Endodermal cell (in vitro differentiated cells): ENCODE measurements around the gene GLDN. TPM values are rescaled to one million over a fixed set of nuclear protein-coding genes. Genes with fewer than 3 reads are reported as not detected.

Experiments
- DNase-seq: peaks from one replicate; pipeline ENCODE4 v3.0.0-alpha.2; 2017
- H3K27ac ChIP-seq: 2 replicates; pipeline ENCODE4 v1.5.1; 2013; ENCODE audit warnings: mild to moderate bottlenecking, low read depth, low read length, moderate library complexity
- H3K27me3 ChIP-seq: 2 replicates; pipeline ENCODE4 v1.6.1; 2013; ENCODE audit warnings: mild to moderate bottlenecking, low read length, moderate library complexity; ENCODE audit not compliant: insufficient read depth, control insufficient read depth, poor library complexity, severe bottlenecking
- H3K36me3 ChIP-seq: 2 replicates; pipeline ENCODE4 v1.7.0; 2013; ENCODE audit warnings: mild to moderate bottlenecking, low read length, moderate library complexity; ENCODE audit not compliant: control insufficient read depth, insufficient read depth
- H3K4me1 ChIP-seq: one replicate; pipeline ENCODE4 v1.7.0; 2013; ENCODE audit warnings: low read length; ENCODE audit not compliant: control insufficient read depth, insufficient read depth
- H3K4me3 ChIP-seq: 2 replicates; pipeline ENCODE4 v1.5.1; 2013; ENCODE audit warnings: mild to moderate bottlenecking, low read length, moderate library complexity
- H3K9ac ChIP-seq: 2 replicates; pipeline ENCODE4 v1.6.1; 2013; ENCODE audit warnings: mild to moderate bottlenecking, low read length, moderate library complexity; ENCODE audit not compliant: poor library complexity, severe bottlenecking; ENCODE audit errors: extremely low read depth
- H3K9me3 ChIP-seq: 2 replicates; pipeline ENCODE4 v1.6.1; 2013; ENCODE audit warnings: mild to moderate bottlenecking, low read length, moderate library complexity; ENCODE audit not compliant: control insufficient read depth
- H3K27ac Mint-ChIP-seq: 2 replicates; pipeline ENCODE4 v1.8.0; 2020; ENCODE audit warnings: mixed read lengths
- H3K27me3 Mint-ChIP-seq: 2 replicates; pipeline ENCODE4 v1.8.0; 2021; ENCODE audit warnings: mild to moderate bottlenecking, mixed read lengths; ENCODE audit not compliant: insufficient read depth
- H3K36me3 Mint-ChIP-seq: 2 replicates; pipeline ENCODE4 v1.8.0; 2020; ENCODE audit warnings: low read depth, mixed read lengths
- H3K4me1 Mint-ChIP-seq: 2 replicates; pipeline ENCODE4 v1.8.0; 2020; ENCODE audit warnings: mixed read lengths
- H3K4me3 Mint-ChIP-seq: 2 replicates; pipeline ENCODE4 v1.8.0; 2020; ENCODE audit warnings: mild to moderate bottlenecking, moderate library complexity, mixed read lengths
- H3K9me3 Mint-ChIP-seq: 2 replicates; pipeline ENCODE4 v1.8.0; 2020; ENCODE audit warnings: mild to moderate bottlenecking, mixed read lengths
- WGBS, 2 experiments: methylation state at CpG; one replicate each; pipeline versions ENCODE4 v1.1.5 to v1.1.7; 2013; ENCODE audit warnings: missing lambda C conversion rate in 2 of 2, mixed read lengths in 1 of 2; ENCODE audit not compliant: insufficient coverage in 1 of 2, insufficient read length in 1 of 2; 5-methylcytosine and 5-hydroxymethylcytosine counted together
- total RNA-seq, 2 donors: library from RNA; stranded (reverse); fragmentation: NEBNext Ultra II Directional in 1 of 2; extraction: Animal tissue kit (Norgen Biotek cat#: 25700) in 1 of 2; gene quantifications; 2 replicates in 1 of 2; 3 replicates in 1 of 2; pipeline ENCODE4 v1.2.1, GENCODE V29; 2021
- TF ChIP-seq, protein P1 (sequence below): fragments of 200-600 bp; sonication (generic); conservative IDR thresholded peaks from 2 replicates; pipeline ENCODE4 v1.5.0; 2021; ENCODE audit warnings: antibody characterized with exemption, mild to moderate bottlenecking

The GLDN gene
- total RNA-seq, 2 donors from 2014 or later = 0.62 to 1.7 TPM

DNA sequence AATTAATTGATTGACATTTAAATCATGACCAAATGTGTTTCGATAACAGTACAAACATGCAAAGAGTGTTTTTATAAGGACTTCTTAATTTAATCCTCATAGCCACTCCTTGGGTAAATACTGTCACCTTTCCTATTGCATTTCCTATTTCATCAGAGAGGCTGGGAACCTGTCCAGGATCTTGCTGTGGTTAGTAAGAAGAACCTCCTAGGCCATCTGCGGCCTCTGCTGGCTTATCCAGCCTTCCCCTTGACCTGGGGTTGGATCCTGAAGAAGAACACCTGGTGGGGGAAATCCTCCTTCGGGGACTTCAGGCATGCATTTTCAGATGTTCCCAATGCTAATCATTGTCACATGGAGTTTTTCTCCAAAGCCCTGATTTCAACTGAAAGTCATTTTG lies 25.5 kb downstream of the GLDN start:
- H3K27ac Mint-ChIP-seq = no peak overlapping the region
- peaks cover 11% of the 10 kb centered on the region for H3K27me3 ChIP-seq
- TF ChIP-seq, protein P1, sequence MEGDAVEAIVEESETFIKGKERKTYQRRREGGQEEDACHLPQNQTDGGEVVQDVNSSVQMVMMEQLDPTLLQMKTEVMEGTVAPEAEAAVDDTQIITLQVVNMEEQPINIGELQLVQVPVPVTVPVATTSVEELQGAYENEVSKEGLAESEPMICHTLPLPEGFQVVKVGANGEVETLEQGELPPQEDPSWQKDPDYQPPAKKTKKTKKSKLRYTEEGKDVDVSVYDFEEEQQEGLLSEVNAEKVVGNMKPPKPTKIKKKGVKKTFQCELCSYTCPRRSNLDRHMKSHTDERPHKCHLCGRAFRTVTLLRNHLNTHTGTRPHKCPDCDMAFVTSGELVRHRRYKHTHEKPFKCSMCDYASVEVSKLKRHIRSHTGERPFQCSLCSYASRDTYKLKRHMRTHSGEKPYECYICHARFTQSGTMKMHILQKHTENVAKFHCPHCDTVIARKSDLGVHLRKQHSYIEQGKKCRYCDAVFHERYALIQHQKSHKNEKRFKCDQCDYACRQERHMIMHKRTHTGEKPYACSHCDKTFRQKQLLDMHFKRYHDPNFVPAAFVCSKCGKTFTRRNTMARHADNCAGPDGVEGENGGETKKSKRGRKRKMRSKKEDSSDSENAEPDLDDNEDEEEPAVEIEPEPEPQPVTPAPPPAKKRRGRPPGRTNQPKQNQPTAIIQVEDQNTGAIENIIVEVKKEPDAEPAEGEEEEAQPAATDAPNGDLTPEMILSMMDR = no peak
- 94 to 97% methylated on average over 3 of the region's 3 CpGs for WGBS, 2 experiments
- peaks cover 12% of the 10 kb centered on the region for H3K4me1 Mint-ChIP-seq
- H3K27me3 Mint-ChIP-seq = peaks cover 2% of the 10 kb centered on the region
- no peaks in the 10 kb centered on the region for H3K36me3 Mint-ChIP-seq
- no peaks in the 10 kb centered on the region for H3K36me3 ChIP-seq
- H3K9me3 ChIP-seq = no peaks in the 10 kb centered on the region
- no peak overlapping the region for H3K4me3 ChIP-seq
- H3K4me3 Mint-ChIP-seq = no peak overlapping the region
- no peaks in the 10 kb centered on the region for H3K4me1 ChIP-seq
- no peaks in the 10 kb centered on the region for H3K9me3 Mint-ChIP-seq
- H3K27ac ChIP-seq = no peak overlapping the region
- no peak overlapping the region for H3K9ac ChIP-seq
- no peak for DNase-seq

DNA sequence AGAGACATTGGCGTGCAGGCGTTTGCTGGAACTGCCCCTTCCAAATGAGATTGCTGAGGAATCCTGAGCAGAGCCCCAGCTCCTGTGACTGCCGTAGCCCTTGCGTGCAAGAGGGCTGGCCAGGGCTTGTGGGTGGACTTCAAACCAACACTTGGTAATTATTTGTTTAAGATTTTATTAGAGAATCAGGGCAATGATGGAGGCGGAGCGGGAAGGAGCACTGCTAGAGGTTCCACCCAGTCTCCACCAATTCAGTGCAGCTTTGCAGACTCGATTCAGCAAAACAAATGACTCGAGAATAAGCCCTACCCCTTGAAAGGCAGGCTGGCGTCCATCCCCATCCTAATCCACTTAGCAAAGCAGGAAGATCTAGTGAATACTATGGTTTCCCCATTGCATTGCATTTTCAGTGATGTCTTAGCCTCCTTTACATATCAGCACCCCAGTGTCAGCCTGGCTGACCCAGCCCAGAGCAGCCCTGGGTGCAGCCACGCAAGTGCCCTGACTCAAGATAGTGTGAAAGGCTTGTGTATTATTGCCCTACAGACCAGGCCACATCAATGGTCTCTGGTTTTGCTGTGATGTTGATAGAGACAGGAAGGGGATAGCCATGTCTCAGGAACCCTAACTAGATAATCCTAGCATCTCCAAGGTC lies 26.0 kb downstream of the GLDN start:
- Histone ChIP-seq H3K9me3 (no peaks in the 10 kb centered on the region), H3K9ac (peak overlapping the region; percentile 13), H3K36me3 (no peaks in the 10 kb centered on the region), H3K27ac (no peak overlapping the region), H3K4me1 (no peaks in the 10 kb centered on the region), H3K4me3 (no peak overlapping the region), H3K27me3 (peaks cover 11% of the 10 kb centered on the region)
- Mint-ChIP-seq H3K4me3 (no peak overlapping the region), H3K27me3 (peaks cover 2% of the 10 kb centered on the region), H3K9me3 (no peaks in the 10 kb centered on the region), H3K36me3 (no peaks in the 10 kb centered on the region), H3K27ac (no peak overlapping the region), H3K4me1 (peaks cover 12% of the 10 kb centered on the region)
- DNase-seq = no peak
- 82 to 89% methylated on average over 9 to 10 of the region's 10 CpGs for WGBS, 2 experiments
- TF ChIP-seq, protein P1 = no peak

DNA sequence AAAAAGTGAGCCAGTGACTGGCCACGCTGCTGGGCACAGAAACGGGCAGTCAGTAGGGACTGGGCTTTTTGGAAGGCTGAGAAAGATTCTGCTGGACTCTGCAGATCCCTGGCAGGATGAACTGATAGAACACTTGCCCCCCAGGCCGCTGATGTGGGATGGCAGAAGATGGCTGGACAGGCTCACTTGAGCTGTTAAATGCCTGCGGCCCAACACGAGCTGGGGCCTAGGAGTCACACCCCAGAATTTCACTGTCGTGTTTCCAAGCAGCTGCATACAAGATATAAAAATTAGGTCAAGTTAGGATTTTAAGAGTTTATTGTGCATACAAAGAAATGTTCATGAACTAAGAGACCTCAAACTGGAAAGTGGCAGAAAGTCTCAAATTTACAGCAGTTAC lies 26.9 kb downstream of the GLDN start:
- no peaks in the 10 kb centered on the region for H3K9me3 Mint-ChIP-seq
- H3K4me1 Mint-ChIP-seq = peaks cover 12% of the 10 kb centered on the region
- TF ChIP-seq, protein P1 = no peak
- Histone ChIP-seq H3K4me3 (no peak overlapping the region), H3K9ac (no peak overlapping the region), H3K27ac (no peak overlapping the region), H3K4me1 (no peaks in the 10 kb centered on the region), H3K27me3 (peaks cover 7% of the 10 kb centered on the region), H3K9me3 (no peaks in the 10 kb centered on the region), H3K36me3 (no peaks in the 10 kb centered on the region)
- no peak overlapping the region for H3K4me3 Mint-ChIP-seq
- peaks cover 2% of the 10 kb centered on the region for H3K27me3 Mint-ChIP-seq
- 93 to 95% methylated on average over 5 to 6 of the region's 6 CpGs for WGBS, 2 experiments
- H3K27ac Mint-ChIP-seq = no peak overlapping the region
- DNase-seq = no peak
- H3K36me3 Mint-ChIP-seq = no peaks in the 10 kb centered on the region
